ENCODE measurements around the gene CCNA1. TPM values are rescaled to one million over a fixed set of nuclear protein-coding genes. Genes with fewer than 3 reads are reported as not detected.

Gene CCNA1
- total RNA-seq, 2 experiments from 2014 or later = 0.62 to 0.87 TPM

- ChIA-PET POLR2A (no interaction called here), CTCF (interaction anchor here (1.0 to 1.1 kb wide), 2 partner anchors 37 to 295 kb away, joined by 3 to 4 read pairs; no protein-coding TSS in a partner anchor)
- H3K9me3 Mint-ChIP-seq = no peaks in the 10 kb centered on the region
- peaks cover 3% of the 10 kb centered on the region for H3K27me3 Mint-ChIP-seq
- no peaks in the 10 kb centered on the region for H3K36me3 Mint-ChIP-seq
- H3K4me1 Mint-ChIP-seq (ENCODE audit: low read depth) = no peaks in the 10 kb centered on the region
- intact Hi-C loops (cut with micrococcal nuclease) = no loop called here
- DNase-seq = no peak
- no peak overlapping the region for H3K27ac Mint-ChIP-seq
- H3K4me3 Mint-ChIP-seq = no peak overlapping the region
These were observed 24.3 kb downstream of the CCNA1 start for GRCh38 chr13:36456577-36456976.

GRCh38 chr13:36461506-36461905, 29.2 kb downstream of the CCNA1 start:
- intact Hi-C loops (cut with micrococcal nuclease) = no loop called here
- H3K4me3 Mint-ChIP-seq = no peak overlapping the region
- H3K9me3 Mint-ChIP-seq = no peaks in the 10 kb centered on the region
- no peaks in the 10 kb centered on the region for H3K27me3 Mint-ChIP-seq
- POLR2A ChIA-PET = no interaction called here
- DNase-seq = no peak
- no peaks in the 10 kb centered on the region for H3K4me1 Mint-ChIP-seq (ENCODE audit: low read depth)
- CTCF ChIA-PET = no interaction called here
- H3K27ac Mint-ChIP-seq = no peak overlapping the region
- H3K36me3 Mint-ChIP-seq = no peaks in the 10 kb centered on the region

GRCh38 chr13:36475468-36475867, 43.2 kb downstream of the CCNA1 start:
- peaks cover 2% of the 10 kb centered on the region for H3K27me3 Mint-ChIP-seq
- intact Hi-C loops (cut with micrococcal nuclease) = no loop called here

GRCh38 chr13:36476661-36477060, 44.4 kb downstream of the CCNA1 start:
- Mint-ChIP-seq H3K27ac (no peak overlapping the region), H3K36me3 (no peaks in the 10 kb centered on the region), H3K4me3 (no peak overlapping the region), H3K9me3 (peaks cover 10% of the 10 kb centered on the region), H3K4me1 (ENCODE audit: low read depth) (no peaks in the 10 kb centered on the region), H3K27me3 (peaks cover 2% of the 10 kb centered on the region)
- DNase-seq = no peak
- intact Hi-C loops (cut with micrococcal nuclease) = no loop called here
- ChIA-PET CTCF (no interaction called here), POLR2A (no interaction called here)

More at GRCh38 chr13:36475468-36475867, 43.2 kb downstream of the CCNA1 start:
- H3K36me3 Mint-ChIP-seq = no peaks in the 10 kb centered on the region
- DNase-seq = no peak
- H3K9me3 Mint-ChIP-seq = peaks cover 12% of the 10 kb centered on the region
- POLR2A ChIA-PET = no interaction called here
- H3K4me1 Mint-ChIP-seq (ENCODE audit: low read depth) = no peaks in the 10 kb centered on the region
- CTCF ChIA-PET = no interaction called here
- no peak overlapping the region for H3K4me3 Mint-ChIP-seq
- no peak overlapping the region for H3K27ac Mint-ChIP-seq

GRCh38 chr13:36480726-36481427, 48.6 kb downstream of the CCNA1 start:
- no peak for DNase-seq
- CTCF ChIA-PET = no interaction called here
- Mint-ChIP-seq H3K36me3 (no peaks in the 10 kb centered on the region), H3K9me3 (peaks cover 9% of the 10 kb centered on the region), H3K4me3 (no peak overlapping the region), H3K27ac (no peak overlapping the region), H3K4me1 (ENCODE audit: low read depth) (no peaks in the 10 kb centered on the region), H3K27me3 (peaks cover 2% of the 10 kb centered on the region)
- intact Hi-C loops (cut with micrococcal nuclease) = no loop called here
- POLR2A ChIA-PET = no interaction called here

GRCh38 chr13:36490055-36490454, 57.8 kb downstream of the CCNA1 start:
- no peaks in the 10 kb centered on the region for H3K36me3 Mint-ChIP-seq
- H3K4me3 Mint-ChIP-seq = no peak overlapping the region
- H3K27me3 Mint-ChIP-seq = peaks cover 5% of the 10 kb centered on the region
- H3K27ac Mint-ChIP-seq = no peak overlapping the region
- no peaks in the 10 kb centered on the region for H3K4me1 Mint-ChIP-seq (ENCODE audit: low read depth)
- DNase-seq = no peak
- H3K9me3 Mint-ChIP-seq = no peaks in the 10 kb centered on the region
- ChIA-PET CTCF (no interaction called here), POLR2A (no interaction called here)
- intact Hi-C loops (cut with micrococcal nuclease) = no loop called here

Other genes with a start within 250 kb of the CCNA1 start
- gene SOHLH2, start 217.9 kb upstream of the CCNA1 start, total RNA-seq = not detected
- gene CCDC169, start 134.7 kb upstream of the CCNA1 start, total RNA-seq = 1 to 10 TPM in 1 of 2 experiments, under 1 TPM in 1; 0.69 to 1.1 TPM
- 10 to 100 TPM; 22.4 to 22.5 TPM for gene SPART, start 86.1 kb upstream of the CCNA1 start, total RNA-seq
- not detected for gene SERTM1, start 241.5 kb downstream of the CCNA1 start, total RNA-seq